HepG2 (cell line): ENCODE results near the gene SNAI1. TPM values are rescaled to one million over a fixed set of nuclear protein-coding genes. Genes with fewer than 3 reads are reported as not detected.

ENCODE experiments used
- ADNP ChIP-seq: sonication (generic); formaldehyde crosslinking; IDR thresholded peaks from 2 replicates; pipeline ENCODE4 v1.4.0; 2020; ENCODE audit warnings: missing genetic modification reagents
- CHD2 ChIP-seq: IDR thresholded peaks from 2 replicates; pipeline ENCODE4 v1.6.1; 2011; ENCODE audit warnings: low read depth, low read length, improper control_type of control experiment
- FOXA3 ChIP-seq: IDR thresholded peaks from 2 replicates; pipeline ENCODE4 v1.6.1; 2016; ENCODE audit warnings: missing genetic modification reagents, missing compliant biosample characterization
- KDM4B ChIP-seq: sonication (generic); formaldehyde crosslinking; IDR thresholded peaks from 2 replicates; pipeline ENCODE4 v1.4.0; 2020; ENCODE audit warnings: missing genetic modification reagents
- MIER3 ChIP-seq: IDR thresholded peaks from 2 replicates; pipeline ENCODE4 v1.6.1; 2016; ENCODE audit warnings: missing compliant biosample characterization, borderline replicate concordance
- MZF1 ChIP-seq: sonication (generic); formaldehyde crosslinking; IDR thresholded peaks from 2 replicates; pipeline ENCODE4 v1.8.1; 2023; ENCODE audit warnings: mild to moderate bottlenecking, missing genetic modification reagents, borderline replicate concordance
- PHF21A ChIP-seq: sonication (generic); formaldehyde crosslinking; IDR thresholded peaks from 2 replicates; pipeline ENCODE4 v1.5.0; 2020; ENCODE audit warnings: mild to moderate bottlenecking, missing genetic modification reagents
- PPARG ChIP-seq: conservative IDR thresholded peaks from 2 replicates; pipeline ENCODE4 v1.6.1; 2016; ENCODE audit warnings: missing biosample characterization, missing genetic modification reagents
- SMARCE1 ChIP-seq: fragments of 450-650 bp; IDR thresholded peaks from 2 replicates; pipeline ENCODE4 v1.6.1; 2017; ENCODE audit warnings: borderline replicate concordance
- SRSF9 ChIP-seq: fragments of 200-400 bp; formaldehyde crosslinking; IDR thresholded peaks from 2 replicates; pipeline ENCODE4 v1.6.1; 2018; ENCODE audit warnings: borderline replicate concordance, mild to moderate bottlenecking, low read depth, low read length; ENCODE audit not compliant: insufficient read depth, poor library complexity, severe bottlenecking
- ZNF333 ChIP-seq: sonication (generic); formaldehyde crosslinking; IDR thresholded peaks from 2 replicates; pipeline ENCODE4 v1.4.0; 2020; ENCODE audit warnings: mild to moderate bottlenecking, missing genetic modification reagents, borderline replicate concordance
- ZNF446 ChIP-seq: sonication (generic); formaldehyde crosslinking; IDR thresholded peaks from 2 replicates; pipeline ENCODE4 v1.5.0; 2020; ENCODE audit warnings: mild to moderate bottlenecking, missing genetic modification reagents
- ZNF629 ChIP-seq: sonication (generic); formaldehyde crosslinking; conservative IDR thresholded peaks from 2 replicates; pipeline ENCODE4 v1.5.0; 2020; ENCODE audit warnings: missing genetic modification reagents
- ZNF879 ChIP-seq: sonication (generic); formaldehyde crosslinking; IDR thresholded peaks from 2 replicates; pipeline ENCODE4 v1.8.1; 2023; ENCODE audit warnings: missing genetic modification reagents
- ZSCAN9 ChIP-seq: IDR thresholded peaks from 2 replicates; pipeline ENCODE4 v1.6.1; 2016; ENCODE audit warnings: borderline replicate concordance
- polyA plus RNA-seq, 8 experiments: library from polyadenylated mRNA; depleted of rRNA in 3 of 8; stranded (reverse) in 7 of 8; unstranded in 1 of 8; fragments of >200 nt; fragmentation: Illumina TruSeq in 4 of 8; extraction: Trizol in 4 of 8; gene quantifications; 2 replicates each; pipeline versions ENCODE4 v1.2.1 to v1.2.3, GENCODE V29; 2011 to 2016; ENCODE audit warnings: low read depth in 4 of 8, missing spikeins in 1 of 8, mixed read lengths in 1 of 8; ENCODE audit not compliant: insufficient read depth in 1 of 8
- total RNA-seq, 5 experiments: library from RNA; depleted of rRNA; stranded (reverse); fragments of >200 nt; fragmentation: Illumina TruSeq; extraction: Trizol; gene quantifications; 2 replicates each; pipeline ENCODE4 v1.2.3, GENCODE V29; 2016; ENCODE audit warnings: low read depth in 1 of 5
- TF ChIP-seq, protein P1 (sequence below): sonication (generic); formaldehyde crosslinking; IDR thresholded peaks from 2 replicates; pipeline ENCODE4 v1.4.0; 2020; ENCODE audit warnings: missing genetic modification reagents
- TF ChIP-seq, protein P2 (sequence below): sonication (generic); formaldehyde crosslinking; IDR thresholded peaks from 2 replicates; pipeline ENCODE4 v1.4.0; 2020; ENCODE audit warnings: missing genetic modification reagents, borderline replicate concordance
- TF ChIP-seq, protein P3 (sequence below): sonication (generic); formaldehyde crosslinking; conservative IDR thresholded peaks from 2 replicates; pipeline ENCODE4 v1.8.0; 2022; ENCODE audit warnings: missing genetic modification reagents
- TF ChIP-seq, protein P4 (sequence below): sonication (generic); formaldehyde crosslinking; IDR thresholded peaks from 2 replicates; pipeline ENCODE4 v1.5.1; 2020; ENCODE audit warnings: missing genetic modification reagents, mild to moderate bottlenecking, borderline replicate concordance
- TF ChIP-seq, protein P5 (sequence below): sonication (generic); formaldehyde crosslinking; conservative IDR thresholded peaks from 2 replicates; pipeline ENCODE4 v1.8.0; 2022; ENCODE audit warnings: low read depth, missing genetic modification reagents

SNAI1 gene
- total and polyA plus RNA-seq, 2 of the 13 experiments (the other 11 are each of a cell fraction or from before 2014, with no cell fraction given) = 1.3 to 1.4 TPM

DNA sequence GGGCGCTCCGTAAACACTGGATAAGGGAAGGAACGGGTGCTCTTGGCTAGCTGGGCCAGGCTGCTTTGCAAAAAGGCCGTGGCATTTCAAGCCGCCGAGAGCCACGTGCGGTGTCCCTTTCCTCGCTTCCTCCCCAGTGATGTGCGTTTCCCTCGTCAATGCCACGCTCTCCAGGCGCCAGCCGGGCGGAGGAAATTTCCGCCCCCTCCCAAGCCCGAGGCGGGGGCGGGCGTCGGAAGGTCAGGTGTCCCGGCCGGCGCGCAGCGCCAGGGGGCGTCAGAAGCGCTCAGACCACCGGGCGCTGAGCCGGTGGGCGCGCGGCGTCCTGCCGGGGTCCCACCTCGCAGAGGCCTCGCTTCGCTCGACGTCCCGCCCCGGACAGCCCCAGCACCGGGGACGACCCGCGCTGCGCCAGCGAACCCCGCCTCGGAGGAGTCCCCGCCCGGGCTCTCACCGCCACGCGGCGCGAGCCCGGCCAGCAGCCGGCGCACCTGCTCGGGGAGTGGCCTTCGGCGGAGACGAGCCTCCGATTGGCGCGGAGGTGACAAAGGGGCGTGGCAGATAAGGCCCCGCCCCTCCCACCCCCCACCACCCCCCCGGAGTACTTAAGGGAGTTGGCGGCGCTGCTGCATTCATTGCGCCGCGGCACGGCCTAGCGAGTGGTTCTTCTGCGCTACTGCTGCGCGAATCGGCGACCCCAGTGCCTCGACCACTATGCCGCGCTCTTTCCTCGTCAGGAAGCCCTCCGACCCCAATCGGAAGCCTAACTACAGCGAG, at the start of gene SNAI1 (continued):
- peak; percentile 55 for TF ChIP-seq ZNF629 (CRISPR knock-in tag)
- TF ChIP-seq SRSF9 = no peak
- TF ChIP-seq ZNF879 = peak; percentile 99
- TF ChIP-seq SMARCE1 = no peak
- 0 out of 2 replicates have a peak, but pooled peaks have one; percentile 79 for TF ChIP-seq MZF1 (CRISPR knock-in tag)
- TF ChIP-seq ZNF333 (CRISPR knock-in tag) = no peak; the same call in 1 of the 2 replicates
- TF ChIP-seq, protein P1, sequence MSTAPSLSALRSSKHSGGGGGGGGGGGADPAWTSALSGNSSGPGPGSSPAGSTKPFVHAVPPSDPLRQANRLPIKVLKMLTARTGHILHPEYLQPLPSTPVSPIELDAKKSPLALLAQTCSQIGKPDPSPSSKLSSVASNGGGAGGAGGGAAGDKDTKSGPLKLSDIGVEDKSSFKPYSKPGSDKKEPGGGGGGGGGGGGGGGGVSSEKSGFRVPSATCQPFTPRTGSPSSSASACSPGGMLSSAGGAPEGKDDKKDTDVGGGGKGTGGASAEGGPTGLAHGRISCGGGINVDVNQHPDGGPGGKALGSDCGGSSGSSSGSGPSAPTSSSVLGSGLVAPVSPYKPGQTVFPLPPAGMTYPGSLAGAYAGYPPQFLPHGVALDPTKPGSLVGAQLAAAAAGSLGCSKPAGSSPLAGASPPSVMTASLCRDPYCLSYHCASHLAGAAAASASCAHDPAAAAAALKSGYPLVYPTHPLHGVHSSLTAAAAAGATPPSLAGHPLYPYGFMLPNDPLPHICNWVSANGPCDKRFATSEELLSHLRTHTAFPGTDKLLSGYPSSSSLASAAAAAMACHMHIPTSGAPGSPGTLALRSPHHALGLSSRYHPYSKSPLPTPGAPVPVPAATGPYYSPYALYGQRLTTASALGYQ (CRISPR knock-in tag) = peak; percentile 90
- TF ChIP-seq ZSCAN9 = peak; percentile 53
- TF ChIP-seq ZNF446 (CRISPR knock-in tag) = peak; percentile 95
- TF ChIP-seq, protein P2, sequence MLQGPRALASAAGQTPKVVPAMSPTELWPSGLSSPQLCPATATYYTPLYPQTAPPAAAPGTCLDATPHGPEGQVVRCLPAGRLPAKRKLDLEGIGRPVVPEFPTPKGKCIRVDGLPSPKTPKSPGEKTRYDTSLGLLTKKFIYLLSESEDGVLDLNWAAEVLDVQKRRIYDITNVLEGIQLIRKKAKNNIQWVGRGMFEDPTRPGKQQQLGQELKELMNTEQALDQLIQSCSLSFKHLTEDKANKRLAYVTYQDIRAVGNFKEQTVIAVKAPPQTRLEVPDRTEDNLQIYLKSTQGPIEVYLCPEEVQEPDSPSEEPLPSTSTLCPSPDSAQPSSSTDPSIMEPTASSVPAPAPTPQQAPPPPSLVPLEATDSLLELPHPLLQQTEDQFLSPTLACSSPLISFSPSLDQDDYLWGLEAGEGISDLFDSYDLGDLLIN (CRISPR knock-in tag) = peak; percentile 83; the same call in 1 of the 2 replicates
- peak; percentile 64 for TF ChIP-seq PPARG
- TF ChIP-seq ADNP (CRISPR knock-in tag) = peak; percentile 76
- TF ChIP-seq CHD2 = no peak
- TF ChIP-seq PHF21A (CRISPR knock-in tag) = peak; percentile 15; the same call in 1 of the 2 replicates
- TF ChIP-seq, protein P3, sequence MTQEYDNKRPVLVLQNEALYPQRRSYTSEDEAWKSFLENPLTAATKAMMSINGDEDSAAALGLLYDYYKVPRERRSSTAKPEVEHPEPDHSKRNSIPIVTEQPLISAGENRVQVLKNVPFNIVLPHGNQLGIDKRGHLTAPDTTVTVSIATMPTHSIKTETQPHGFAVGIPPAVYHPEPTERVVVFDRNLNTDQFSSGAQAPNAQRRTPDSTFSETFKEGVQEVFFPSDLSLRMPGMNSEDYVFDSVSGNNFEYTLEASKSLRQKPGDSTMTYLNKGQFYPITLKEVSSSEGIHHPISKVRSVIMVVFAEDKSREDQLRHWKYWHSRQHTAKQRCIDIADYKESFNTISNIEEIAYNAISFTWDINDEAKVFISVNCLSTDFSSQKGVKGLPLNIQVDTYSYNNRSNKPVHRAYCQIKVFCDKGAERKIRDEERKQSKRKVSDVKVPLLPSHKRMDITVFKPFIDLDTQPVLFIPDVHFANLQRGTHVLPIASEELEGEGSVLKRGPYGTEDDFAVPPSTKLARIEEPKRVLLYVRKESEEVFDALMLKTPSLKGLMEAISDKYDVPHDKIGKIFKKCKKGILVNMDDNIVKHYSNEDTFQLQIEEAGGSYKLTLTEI (CRISPR knock-in tag) = no peak
- TF ChIP-seq, protein P4, sequence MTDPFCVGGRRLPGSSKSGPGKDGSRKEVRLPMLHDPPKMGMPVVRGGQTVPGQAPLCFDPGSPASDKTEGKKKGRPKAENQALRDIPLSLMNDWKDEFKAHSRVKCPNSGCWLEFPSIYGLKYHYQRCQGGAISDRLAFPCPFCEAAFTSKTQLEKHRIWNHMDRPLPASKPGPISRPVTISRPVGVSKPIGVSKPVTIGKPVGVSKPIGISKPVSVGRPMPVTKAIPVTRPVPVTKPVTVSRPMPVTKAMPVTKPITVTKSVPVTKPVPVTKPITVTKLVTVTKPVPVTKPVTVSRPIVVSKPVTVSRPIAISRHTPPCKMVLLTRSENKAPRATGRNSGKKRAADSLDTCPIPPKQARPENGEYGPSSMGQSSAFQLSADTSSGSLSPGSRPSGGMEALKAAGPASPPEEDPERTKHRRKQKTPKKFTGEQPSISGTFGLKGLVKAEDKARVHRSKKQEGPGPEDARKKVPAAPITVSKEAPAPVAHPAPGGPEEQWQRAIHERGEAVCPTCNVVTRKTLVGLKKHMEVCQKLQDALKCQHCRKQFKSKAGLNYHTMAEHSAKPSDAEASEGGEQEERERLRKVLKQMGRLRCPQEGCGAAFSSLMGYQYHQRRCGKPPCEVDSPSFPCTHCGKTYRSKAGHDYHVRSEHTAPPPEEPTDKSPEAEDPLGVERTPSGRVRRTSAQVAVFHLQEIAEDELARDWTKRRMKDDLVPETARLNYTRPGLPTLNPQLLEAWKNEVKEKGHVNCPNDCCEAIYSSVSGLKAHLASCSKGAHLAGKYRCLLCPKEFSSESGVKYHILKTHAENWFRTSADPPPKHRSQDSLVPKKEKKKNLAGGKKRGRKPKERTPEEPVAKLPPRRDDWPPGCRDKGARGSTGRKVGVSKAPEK (CRISPR knock-in tag) = peak; percentile 88
- peak; percentile 88 for TF ChIP-seq KDM4B
- peak; percentile 84; the same call in 1 of the 2 replicates for TF ChIP-seq MIER3
- TF ChIP-seq, protein P5, sequence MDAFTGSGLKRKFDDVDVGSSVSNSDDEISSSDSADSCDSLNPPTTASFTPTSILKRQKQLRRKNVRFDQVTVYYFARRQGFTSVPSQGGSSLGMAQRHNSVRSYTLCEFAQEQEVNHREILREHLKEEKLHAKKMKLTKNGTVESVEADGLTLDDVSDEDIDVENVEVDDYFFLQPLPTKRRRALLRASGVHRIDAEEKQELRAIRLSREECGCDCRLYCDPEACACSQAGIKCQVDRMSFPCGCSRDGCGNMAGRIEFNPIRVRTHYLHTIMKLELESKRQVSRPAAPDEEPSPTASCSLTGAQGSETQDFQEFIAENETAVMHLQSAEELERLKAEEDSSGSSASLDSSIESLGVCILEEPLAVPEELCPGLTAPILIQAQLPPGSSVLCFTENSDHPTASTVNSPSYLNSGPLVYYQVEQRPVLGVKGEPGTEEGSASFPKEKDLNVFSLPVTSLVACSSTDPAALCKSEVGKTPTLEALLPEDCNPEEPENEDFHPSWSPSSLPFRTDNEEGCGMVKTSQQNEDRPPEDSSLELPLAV (CRISPR knock-in tag) = peak; percentile 80; the same call in 1 of the 2 replicates
- peak; percentile 53 for TF ChIP-seq FOXA3
